HepG2 (cell line): ENCODE results near the gene RPS6KL1. TPM values are rescaled to one million over a fixed set of nuclear protein-coding genes. Genes with fewer than 3 reads are reported as not detected.

ENCODE experiments used
- CREB1 ChIP-seq, 2 experiments: fragments of 450-650 bp in 1 of 2; IDR thresholded peaks; 2 replicates each; pipeline ENCODE4 v1.6.1; 2016 to 2017; ENCODE audit warnings: control low read depth in 1 of 2, mild to moderate bottlenecking in 1 of 2, missing compliant biosample characterization in 1 of 2, missing genetic modification characterization in 1 of 2
- CREM ChIP-seq, 2 experiments: sonication (generic) in 1 of 2; formaldehyde crosslinking in 1 of 2; IDR thresholded peaks; 2 replicates each; pipeline versions ENCODE4 v1.4.0 to v1.6.1; 2016 to 2020; ENCODE audit warnings: antibody characterized with exemption in 1 of 2, mild to moderate bottlenecking in 1 of 2, missing genetic modification reagents in 1 of 2
- FIP1L1 ChIP-seq: fragments of 200-400 bp; formaldehyde crosslinking; IDR thresholded peaks from 2 replicates; pipeline ENCODE4 v1.6.1; 2018; ENCODE audit warnings: low read depth, mild to moderate bottlenecking, low read length, moderate library complexity, borderline replicate concordance; ENCODE audit not compliant: insufficient read depth
- HDAC2 ChIP-seq: sonication (generic); formaldehyde crosslinking; IDR thresholded peaks from 2 replicates; pipeline ENCODE4 v1.4.0; 2020; ENCODE audit warnings: missing genetic modification reagents
- HOMEZ ChIP-seq: IDR thresholded peaks from 2 replicates; pipeline ENCODE4 v1.6.1; 2016; ENCODE audit warnings: low read depth
- JUN ChIP-seq: sonication (generic); formaldehyde crosslinking; IDR thresholded peaks from 2 replicates; pipeline ENCODE4 v1.4.0; 2020; ENCODE audit warnings: mild to moderate bottlenecking, missing genetic modification reagents
- KDM2A ChIP-seq: sonication (generic); formaldehyde crosslinking; IDR thresholded peaks from 2 replicates; pipeline ENCODE4 v1.4.0; 2020; ENCODE audit warnings: low read depth, missing genetic modification reagents, borderline replicate concordance
- MLLT10 ChIP-seq: sonication (generic); formaldehyde crosslinking; IDR thresholded peaks from 2 replicates; pipeline ENCODE4 v1.4.0; 2020; ENCODE audit warnings: missing genetic modification reagents
- RBM22 ChIP-seq: fragments of 200-400 bp; formaldehyde crosslinking; optimal IDR thresholded peaks from 2 replicates; pipeline ENCODE3; 2017; ENCODE audit warnings: mild to moderate bottlenecking, low read length, moderate library complexity
- RFXANK ChIP-seq: IDR thresholded peaks from 2 replicates; pipeline ENCODE4 v1.6.1; 2016
- SMARCC2 ChIP-seq: fragments of 450-650 bp; IDR thresholded peaks from 2 replicates; pipeline ENCODE4 v1.6.1; 2017; ENCODE audit warnings: antibody characterized with exemption, mild to moderate bottlenecking
- SMC3 ChIP-seq: IDR thresholded peaks from 2 replicates; pipeline ENCODE4 v1.6.1; 2011; ENCODE audit warnings: low read length, improper control_type of control experiment
- SOX6 ChIP-seq, 2 experiments: fragments of 450-650 bp in 1 of 2; sonication (generic) in 1 of 2; formaldehyde crosslinking in 1 of 2; IDR thresholded peaks; 2 replicates each; pipeline versions ENCODE4 v1.4.0 to v1.6.1; 2017 to 2020; ENCODE audit warnings: antibody characterized with exemption in 1 of 2, mild to moderate bottlenecking in 1 of 2, missing genetic modification reagents in 1 of 2
- TBX2 ChIP-seq: sonication (generic); formaldehyde crosslinking; IDR thresholded peaks from 2 replicates; pipeline ENCODE4 v1.5.0; 2020; ENCODE audit warnings: missing genetic modification reagents, mild to moderate bottlenecking, borderline replicate concordance
- TBX3 ChIP-seq: fragments of 450-650 bp; IDR thresholded peaks from 2 replicates; pipeline ENCODE4 v1.6.1; 2017; ENCODE audit warnings: antibody characterized with exemption, mild to moderate bottlenecking, inconsistent platforms, borderline replicate concordance
- ZNF121 ChIP-seq: sonication (generic); formaldehyde crosslinking; IDR thresholded peaks from 2 replicates; pipeline ENCODE4 v1.5.0; 2020; ENCODE audit warnings: mild to moderate bottlenecking, missing genetic modification reagents
- ZNF235 ChIP-seq: sonication (generic); formaldehyde crosslinking; IDR thresholded peaks from 2 replicates; pipeline ENCODE4 v1.8.1; 2023; ENCODE audit warnings: mild to moderate bottlenecking, missing genetic modification reagents, borderline replicate concordance
- ZNF280D ChIP-seq: sonication (generic); formaldehyde crosslinking; IDR thresholded peaks from 2 replicates; pipeline ENCODE4 v1.5.1; 2020; ENCODE audit warnings: mild to moderate bottlenecking, missing genetic modification reagents
- ZNF451 ChIP-seq: sonication (generic); formaldehyde crosslinking; IDR thresholded peaks from 2 replicates; pipeline ENCODE4 v1.5.0; 2020; ENCODE audit warnings: mild to moderate bottlenecking, missing genetic modification reagents
- ZNF639 ChIP-seq: conservative IDR thresholded peaks from 2 replicates; pipeline ENCODE4 v1.6.1; 2018; ENCODE audit warnings: missing genetic modification reagents
- ZNF883 ChIP-seq: sonication (generic); formaldehyde crosslinking; IDR thresholded peaks from 2 replicates; pipeline ENCODE4 v1.5.1; 2020; ENCODE audit warnings: mild to moderate bottlenecking, missing genetic modification reagents; ENCODE audit errors: not compliant biosample characterization
- ZSCAN30 ChIP-seq: sonication (generic); formaldehyde crosslinking; IDR thresholded peaks from 2 replicates; pipeline ENCODE4 v1.5.0; 2020; ENCODE audit warnings: mild to moderate bottlenecking, missing genetic modification reagents
- polyA plus RNA-seq, 8 experiments: library from polyadenylated mRNA; depleted of rRNA in 3 of 8; stranded (reverse) in 7 of 8; unstranded in 1 of 8; fragments of >200 nt; fragmentation: Illumina TruSeq in 4 of 8; extraction: Trizol in 4 of 8; gene quantifications; 2 replicates each; pipeline versions ENCODE4 v1.2.1 to v1.2.3, GENCODE V29; 2011 to 2016; ENCODE audit warnings: low read depth in 4 of 8, missing spikeins in 1 of 8, mixed read lengths in 1 of 8; ENCODE audit not compliant: insufficient read depth in 1 of 8
- total RNA-seq, 5 experiments: library from RNA; depleted of rRNA; stranded (reverse); fragments of >200 nt; fragmentation: Illumina TruSeq; extraction: Trizol; gene quantifications; 2 replicates each; pipeline ENCODE4 v1.2.3, GENCODE V29; 2016; ENCODE audit warnings: low read depth in 1 of 5
- TF ChIP-seq, protein P1 (sequence below): IDR thresholded peaks from 2 replicates; pipeline ENCODE4 v1.6.1; 2016; ENCODE audit warnings: missing compliant biosample characterization, missing genetic modification reagents, borderline replicate concordance

Gene RPS6KL1
- total and polyA plus RNA-seq, 2 of the 13 experiments (the other 11 are each of a cell fraction or from before 2014, with no cell fraction given), result 6.5 to 11.5 TPM

DNA sequence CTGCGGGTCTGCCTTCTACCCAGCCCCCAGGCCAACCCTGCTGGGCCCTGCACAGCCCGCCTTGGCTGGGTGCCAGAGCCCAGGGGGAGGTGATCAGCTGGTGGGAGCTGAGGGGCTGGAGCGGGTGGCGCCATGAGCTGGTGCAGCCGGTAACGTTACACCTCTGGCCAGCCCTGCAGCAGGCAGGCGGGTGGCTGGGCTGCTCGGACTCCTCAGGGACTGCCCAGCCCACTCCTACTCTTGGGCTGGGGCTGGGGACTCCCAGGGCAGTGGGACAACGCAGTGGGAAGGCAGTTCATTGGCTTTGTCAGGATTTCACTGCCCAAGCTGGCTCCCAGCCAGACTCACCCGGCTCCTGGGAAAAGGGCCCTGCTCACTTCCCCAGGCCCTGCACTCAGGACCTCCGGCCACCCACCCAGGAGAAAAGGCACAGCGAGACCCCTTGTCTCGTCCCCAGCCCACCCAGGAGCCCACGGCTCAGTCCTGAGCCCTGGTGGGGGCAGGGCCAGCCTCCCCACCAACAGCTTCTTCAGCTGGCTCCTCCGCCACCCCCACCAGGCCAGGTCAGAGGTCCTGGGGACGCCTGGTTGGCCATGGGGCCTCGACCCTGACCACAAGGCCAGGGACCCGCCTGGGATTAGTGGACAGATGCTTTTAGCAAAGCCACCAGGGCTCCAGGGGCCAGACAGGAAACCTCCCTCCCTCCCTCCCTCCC, 31.3 kb upstream of the RPS6KL1 start (continued):
- no peak for TF ChIP-seq KDM2A
- TF ChIP-seq ZNF639, result no peak
- TF ChIP-seq TBX2 (CRISPR knock-in tag), result peak; percentile 49; the same call in 1 of the 2 replicates
- TF ChIP-seq ZNF883 (CRISPR knock-in tag), result peak; percentile 28
- TF ChIP-seq, protein P1, sequence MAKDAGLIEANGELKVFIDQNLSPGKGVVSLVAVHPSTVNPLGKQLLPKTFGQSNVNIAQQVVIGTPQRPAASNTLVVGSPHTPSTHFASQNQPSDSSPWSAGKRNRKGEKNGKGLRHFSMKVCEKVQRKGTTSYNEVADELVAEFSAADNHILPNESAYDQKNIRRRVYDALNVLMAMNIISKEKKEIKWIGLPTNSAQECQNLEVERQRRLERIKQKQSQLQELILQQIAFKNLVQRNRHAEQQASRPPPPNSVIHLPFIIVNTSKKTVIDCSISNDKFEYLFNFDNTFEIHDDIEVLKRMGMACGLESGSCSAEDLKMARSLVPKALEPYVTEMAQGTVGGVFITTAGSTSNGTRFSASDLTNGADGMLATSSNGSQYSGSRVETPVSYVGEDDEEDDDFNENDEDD, result peak; percentile 70; the same call in 1 of the 2 replicates
- no peak for TF ChIP-seq SOX6 (IDR thresholded peaks at IDR 0.05)
- no peak; the same call in 1 of the 2 replicates for TF ChIP-seq SOX6 (CRISPR knock-in tag; IDR thresholded peaks at IDR 0.05)
- TF ChIP-seq TBX3, result no peak
- TF ChIP-seq RBM22, result no peak
- no peak for TF ChIP-seq ZSCAN30 (CRISPR knock-in tag)
- TF ChIP-seq HDAC2 (CRISPR knock-in tag), result no peak; the same call in 1 of the 2 replicates
- TF ChIP-seq JUN, result no peak
- TF ChIP-seq CREB1 (IDR thresholded peaks at IDR 0.05), result no peak
- TF ChIP-seq CREB1 (CRISPR knock-in tag; IDR thresholded peaks at IDR 0.05), result no peak
- no peak for TF ChIP-seq ZNF280D (CRISPR knock-in tag)
- no peak for TF ChIP-seq RFXANK
- no peak for TF ChIP-seq ZNF451 (CRISPR knock-in tag)
- TF ChIP-seq CREM (IDR thresholded peaks at IDR 0.05), result no peak
- TF ChIP-seq CREM (CRISPR knock-in tag; IDR thresholded peaks at IDR 0.05), result no peak
- TF ChIP-seq MLLT10 (CRISPR knock-in tag), result no peak
- no peak for TF ChIP-seq SMARCC2
- peak; percentile 25; the same call in 1 of the 2 replicates for TF ChIP-seq ZNF121 (CRISPR knock-in tag)
- TF ChIP-seq HOMEZ, result no peak
- no peak for TF ChIP-seq ZNF235 (CRISPR knock-in tag)
- TF ChIP-seq FIP1L1, result no peak
- TF ChIP-seq SMC3, result no peak
